Panc1 (cell line): ENCODE data around the gene IFNK. TPM values are rescaled to one million over a fixed set of nuclear protein-coding genes. Genes with fewer than 3 reads are reported as not detected.

Experiments used
- ATAC-seq: fragments of 200-7000 bp; cut with Tn5 transposase; 2 replicates; pipeline ENCODE4 v1.9.1; 2020; ENCODE audit warnings: mild to moderate bottlenecking, moderate library complexity
- BruUV-seq: library from RNA; stranded (reverse); fragments of 400-500 nt; replicated peaks from 2 replicates; lab custom pipeline; 2021; lab: Mats Ljungman, UMichigan
- CTCF ChIA-PET: fragments of 300-600 bp; sonication (Branson Sonifier 250); formaldehyde crosslinking; loops from one replicate; lab custom pipeline; 2022; ENCODE audit warnings: antibody characterized with exemption; lab: Charles Lee
- POLR2A ChIA-PET: fragments of 300-600 bp; sonication (Branson Sonifier 250); formaldehyde crosslinking; loops from one replicate; lab custom pipeline; 2022; ENCODE audit warnings: antibody characterized with exemption; lab: Charles Lee
- DNase-seq: peaks from one replicate; pipeline ENCODE4 v3.0.0-alpha.2; 2010; ENCODE audit warnings: low read depth, low spot score
- H3K27ac ChIP-seq: 2 replicates; pipeline ENCODE4 v1.5.1; 2011; ENCODE audit warnings: mild to moderate bottlenecking, low read length, inconsistent platforms
- H3K27me3 ChIP-seq: fragments of 200-500 bp; sonication (Bioruptor generic); 2 replicates; pipeline ENCODE4 v1.6.0; 2014; ENCODE audit warnings: low read length, inconsistent platforms; ENCODE audit not compliant: control insufficient read depth, insufficient read depth
- H3K36me3 ChIP-seq: fragments of 200-500 bp; sonication (Bioruptor generic); 2 replicates; pipeline ENCODE4 v1.5.1; 2014; ENCODE audit warnings: inconsistent platforms, mild to moderate bottlenecking, low read length, moderate library complexity; ENCODE audit not compliant: control insufficient read depth, insufficient read depth
- H3K4me1 ChIP-seq: 2 replicates; pipeline ENCODE4 v1.5.1; 2011; ENCODE audit warnings: inconsistent platforms, mild to moderate bottlenecking, low read length, moderate library complexity; ENCODE audit not compliant: control insufficient read depth, insufficient read depth
- H3K4me3 ChIP-seq, 2 experiments: 2 replicates each; pipeline ENCODE4 v1.5.1; 2011 to 2012; ENCODE audit warnings: low read depth in 2 of 2, low read length in 2 of 2, mild to moderate bottlenecking in 2 of 2, inconsistent platforms in 1 of 2, moderate library complexity in 1 of 2
- H3K9me3 ChIP-seq: fragments of 200-500 bp; sonication (Bioruptor generic); 2 replicates; pipeline ENCODE4 v1.5.1; 2014; ENCODE audit warnings: low read depth, mild to moderate bottlenecking, inconsistent platforms, low read length, moderate library complexity; ENCODE audit not compliant: control insufficient read depth, insufficient read depth
- CTCF ChIP-seq: fragments of 450-650 bp; IDR thresholded peaks from 2 replicates; pipeline ENCODE4 v1.5.1; 2017; ENCODE audit warnings: mild to moderate bottlenecking
- POLR2AphosphoS5 ChIP-seq: IDR thresholded peaks from 2 replicates; pipeline ENCODE4 v1.6.1; 2012; ENCODE audit warnings: mild to moderate bottlenecking, low read depth, low read length, moderate library complexity
- REST ChIP-seq, 2 experiments: IDR thresholded peaks; 2 replicates each; pipeline ENCODE4 v1.6.1; 2011 to 2012; ENCODE audit warnings: low read depth in 2 of 2, control low read depth in 1 of 2, low read length in 1 of 2, mild to moderate bottlenecking in 1 of 2, moderate library complexity in 1 of 2; ENCODE audit not compliant: insufficient read depth in 1 of 2
- SIN3A ChIP-seq: IDR thresholded peaks from 2 replicates; pipeline ENCODE4 v1.6.1; 2012; ENCODE audit warnings: low read depth, mild to moderate bottlenecking, low read length, moderate library complexity, borderline replicate concordance; ENCODE audit not compliant: insufficient read depth
- TCF7L2 ChIP-seq: IDR thresholded peaks from 2 replicates; pipeline ENCODE4 v1.6.1; 2011; ENCODE audit warnings: mild to moderate bottlenecking, low read depth, low read length, inconsistent platforms
- in situ Hi-C: cut with HindIII; loops from 2 replicates; pipeline ENCODE4 v1.10.0; 2016; ENCODE audit warnings: low sequenced_read_pairs, low pct_unique_long_range_greater_than_20kb
- intact Hi-C: fragments of 100-400 bp; cut with micrococcal nuclease; formaldehyde crosslinking; loops from one replicate; pipeline ENCODE4 v1.10.0; 2022; ENCODE audit not compliant: unreplicated experiment
- total RNA-seq: library from RNA; stranded (reverse); gene quantifications from one replicate; pipeline ENCODE4 v1.2.1, GENCODE V29; 2021; ENCODE audit not compliant: unreplicated experiment

Gene IFNK
- total RNA-seq, 1 experiment from 2014 or later = not detected

GRCh38 chr9:27528076-27528885 lies 4.2 kb downstream of the IFNK start:
- CTCF ChIA-PET = no interaction called here
- Histone ChIP-seq H3K27me3 (no peaks in the 10 kb centered on the region), H3K4me3 (peak overlapping the region in 1 of 2 experiments; percentile 33; a peak in 2 of 4 replicates), H3K4me1 (no peaks in the 10 kb centered on the region), H3K36me3 (no peaks in the 10 kb centered on the region), H3K9me3 (no peaks in the 10 kb centered on the region), H3K27ac (no peak overlapping the region)
- POLR2A ChIA-PET = no interaction called here
- TF ChIP-seq POLR2AphosphoS5 = no peak
- no peak for TF ChIP-seq CTCF
- no peak for TF ChIP-seq SIN3A
- no peak for TF ChIP-seq TCF7L2
- no peak for TF ChIP-seq REST (IDR thresholded peaks at IDR 0.05; ENCODE audit: insufficient read depth in 1 of 2, low read depth in 2 of 2, low read length in 1 of 2)
- BruUV-seq = no TSS peak
- intact Hi-C loops (no loop called here), in situ Hi-C loops (no loop called here)
- ATAC-seq (no peak), DNase-seq (no peak)

GRCh38 chr9:27528886-27529315 lies 4.8 kb downstream of the IFNK start:
- H3K4me3 ChIP-seq = peak overlapping the region; percentile 33 to 40
- no peaks in the 10 kb centered on the region for H3K27me3 ChIP-seq
- H3K9me3 ChIP-seq = no peaks in the 10 kb centered on the region
- TF ChIP-seq SIN3A (no peak), REST (IDR thresholded peaks at IDR 0.05; ENCODE audit: insufficient read depth in 1 of 2, low read depth in 2 of 2, low read length in 1 of 2) (no peak), POLR2AphosphoS5 (no peak)
- ATAC-seq = no peak
- H3K27ac ChIP-seq = no peak overlapping the region
- in situ Hi-C loops (no loop called here), intact Hi-C loops (no loop called here)
- BruUV-seq = no TSS peak
- ChIA-PET POLR2A (no interaction called here), CTCF (no interaction called here)
- no peaks in the 10 kb centered on the region for H3K36me3 ChIP-seq
- no peak for DNase-seq
- no peaks in the 10 kb centered on the region for H3K4me1 ChIP-seq
